HG02870 (cell line): Measurements from ENCODE around the gene CNN1.
"Not testable (repeated sequence)": the region's sequence is repeated elsewhere in the genome, so short reads cannot be mapped to it uniquely, and the experiment has no call there.

ENCODE experiments used
- ATAC-seq: cut with Tn5 transposase; IDR thresholded peaks from one replicate; pipeline ENCODE4 v1.9.1; 2021; ENCODE audit warnings: mild to moderate bottlenecking, moderate library complexity; ENCODE audit not compliant: unreplicated experiment

The CNN1 gene

DNA sequence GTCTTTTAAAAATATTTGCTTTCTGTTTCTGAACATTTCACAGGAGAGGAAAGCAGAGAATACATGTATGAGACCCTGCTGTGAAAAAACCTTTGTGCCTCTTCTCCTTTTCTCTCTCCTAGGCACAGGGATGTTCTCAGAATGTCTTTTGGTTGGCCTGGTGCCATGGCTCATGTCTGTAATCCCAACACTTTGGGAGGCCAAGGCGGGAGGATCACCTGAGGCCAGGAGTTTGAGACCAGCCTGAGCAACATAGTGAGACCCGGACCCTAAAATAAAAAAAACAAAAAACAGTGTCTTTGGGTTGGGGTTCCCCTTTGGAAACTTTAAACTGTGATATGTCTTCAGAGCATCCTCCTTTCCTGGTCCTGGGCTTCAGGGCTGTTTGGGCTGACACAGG lies 60.1 kb downstream of the CNN1 start:
- no peak for ATAC-seq

- not testable (repeated sequence) for ATAC-seq
These were observed 61.1 kb downstream of the CNN1 start for GRCh38 chr19:11599704-11600103.
